IMR-90 (cell line): ENCODE measurements around the gene SHC2. TPM values are rescaled to one million over a fixed set of nuclear protein-coding genes. Genes with fewer than 3 reads are reported as not detected.

Experiments used
- ATAC-seq: fragments of 200-7000 bp; cut with Tn5 transposase; 2 replicates; pipeline ENCODE4 v1.9.1; 2020; ENCODE audit warnings: low read depth, mild to moderate bottlenecking, moderate library complexity
- BruUV-seq: library from RNA; stranded (reverse); fragments of 400-500 nt; replicated peaks from 2 replicates; lab custom pipeline; 2021; lab: Mats Ljungman, UMichigan
- CTCF ChIA-PET: fragments of 300-600 bp; formaldehyde crosslinking; extraction: SDS; loops from one replicate; lab custom pipeline; 2021; ENCODE audit warnings: antibody characterized with exemption; lab: Yijun Ruan, JAX
- POLR2A ChIA-PET: fragments of 300-600 bp; sonication (Branson Sonifier 250); formaldehyde crosslinking; loops from one replicate; lab custom pipeline; 2022; ENCODE audit warnings: antibody characterized with exemption; ENCODE audit not compliant: unreplicated experiment; lab: Charles Lee
- DNase-seq: peaks from one replicate; pipeline ENCODE4 v3.0.0; 2013
- H2AFZ ChIP-seq: replicated peaks from 2 replicates; pipeline ENCODE3; 2013; ENCODE audit warnings: low read length, mild to moderate bottlenecking; ENCODE audit not compliant: poor library complexity
- H2AK5ac ChIP-seq: 2 replicates; pipeline ENCODE4 v1.6.1; 2013; ENCODE audit warnings: low read depth, low read length, inconsistent platforms
- H2AK9ac ChIP-seq: replicated peaks from 2 replicates; pipeline ENCODE3; 2013; ENCODE audit warnings: mild to moderate bottlenecking, low read depth, low read length, moderate library complexity; ENCODE audit not compliant: poor library complexity
- H2BK120ac ChIP-seq: 2 replicates; pipeline ENCODE4 v1.6.1; 2013; ENCODE audit warnings: low read depth, low read length, inconsistent platforms
- H2BK15ac ChIP-seq: 3 replicates; pipeline ENCODE4 v1.6.1; 2013; ENCODE audit warnings: low read depth, low read length, inconsistent platforms
- H2BK20ac ChIP-seq: 2 replicates; pipeline ENCODE4 v1.6.1; 2013; ENCODE audit warnings: low read depth, mild to moderate bottlenecking, inconsistent platforms, low read length, moderate library complexity
- H2BK5ac ChIP-seq: 2 replicates; pipeline ENCODE4 v1.6.1; 2013; ENCODE audit warnings: mild to moderate bottlenecking, low read depth, low read length, inconsistent platforms; ENCODE audit not compliant: poor library complexity, severe bottlenecking
- H3K14ac ChIP-seq: replicated peaks from 2 replicates; pipeline ENCODE4 v1.6.1; 2013; ENCODE audit warnings: low read depth, low read length, inconsistent platforms
- H3K18ac ChIP-seq: 2 replicates; pipeline ENCODE4 v1.6.1; 2013; ENCODE audit warnings: low read depth, low read length, control low read depth
- H3K23ac ChIP-seq: 2 replicates; pipeline ENCODE4 v1.6.1; 2013; ENCODE audit warnings: low read depth, low read length, inconsistent platforms
- H3K27ac ChIP-seq: 2 replicates; pipeline ENCODE4 v1.5.1; 2013; ENCODE audit warnings: mild to moderate bottlenecking, control low read depth, low read length; ENCODE audit not compliant: insufficient read depth
- H3K27me3 ChIP-seq: 2 replicates; pipeline ENCODE4 v1.6.1; 2013; ENCODE audit warnings: low read length; ENCODE audit not compliant: control insufficient read depth, insufficient read depth
- H3K36me3 ChIP-seq: 2 replicates; pipeline ENCODE4 v1.6.1; 2013; ENCODE audit warnings: low read length, mixed read lengths; ENCODE audit not compliant: control insufficient read depth, insufficient read depth
- H3K4ac ChIP-seq: 2 replicates; pipeline ENCODE4 v1.6.1; 2013; ENCODE audit warnings: low read depth, low read length, inconsistent platforms
- H3K4me1 ChIP-seq: 2 replicates; pipeline ENCODE4 v1.6.1; 2013; ENCODE audit warnings: low read length, mixed read lengths; ENCODE audit not compliant: control insufficient read depth, insufficient read depth
- H3K4me2 ChIP-seq: 2 replicates; pipeline ENCODE4 v1.6.1; 2013; ENCODE audit warnings: low read depth, mild to moderate bottlenecking, control low read depth, low read length, moderate library complexity
- H3K4me3 ChIP-seq: 2 replicates; pipeline ENCODE4 v1.5.1; 2013; ENCODE audit warnings: low read depth, mild to moderate bottlenecking, control low read depth, low read length, moderate library complexity; ENCODE audit not compliant: insufficient read depth
- H3K56ac ChIP-seq: 2 replicates; pipeline ENCODE4 v1.6.1; 2013; ENCODE audit warnings: low read length, inconsistent platforms; ENCODE audit not compliant: insufficient read depth; ENCODE audit errors: extremely low read depth
- H3K79me1 ChIP-seq, 2 experiments: 2 replicates each; pipeline ENCODE4 v1.6.1; 2013; ENCODE audit warnings: low read length in 2 of 2, inconsistent platforms in 1 of 2, low read depth in 1 of 2
- H3K9ac ChIP-seq: 2 replicates; pipeline ENCODE4 v1.6.1; 2013; ENCODE audit warnings: low read depth, low read length, control low read depth
- H3K9me1 ChIP-seq: 2 replicates; pipeline ENCODE4 v1.6.1; 2013; ENCODE audit warnings: low read length, inconsistent platforms; ENCODE audit not compliant: insufficient read depth
- H3K9me3 ChIP-seq: 2 replicates; pipeline ENCODE4 v1.6.1; 2013; ENCODE audit warnings: low read length; ENCODE audit not compliant: control insufficient read depth, insufficient read depth
- H4K20me1 ChIP-seq: 2 replicates; pipeline ENCODE4 v1.6.1; 2013; ENCODE audit warnings: low read length, inconsistent platforms; ENCODE audit not compliant: insufficient read depth
- H4K5ac ChIP-seq: 2 replicates; pipeline ENCODE4 v1.6.1; 2013; ENCODE audit warnings: mild to moderate bottlenecking, low read depth, low read length, control low read depth
- H4K8ac ChIP-seq, 2 experiments: 2 replicates each; pipeline ENCODE4 v1.6.1; 2013; ENCODE audit warnings: low read depth in 2 of 2, low read length in 2 of 2, control low read depth in 1 of 2, inconsistent platforms in 1 of 2
- H4K91ac ChIP-seq: 2 replicates; pipeline ENCODE4 v1.6.1; 2013; ENCODE audit warnings: low read depth, low read length, inconsistent platforms; ENCODE audit not compliant: insufficient read depth
- CHD1 ChIP-seq: IDR thresholded peaks from 2 replicates; pipeline ENCODE4 v1.6.1; 2012; ENCODE audit warnings: low read depth, low read length, improper control_type of control experiment
- RAD21 ChIP-seq: IDR thresholded peaks from 2 replicates; pipeline ENCODE4 v1.6.1; 2012; ENCODE audit warnings: low read length, improper control_type of control experiment
- RCOR1 ChIP-seq: IDR thresholded peaks from 2 replicates; pipeline ENCODE4 v1.6.1; 2012; ENCODE audit warnings: mild to moderate bottlenecking, low read length, improper control_type of control experiment; ENCODE audit not compliant: insufficient replicate concordance
- WGBS, 2 experiments: methylation state at CpG; one replicate each; pipeline versions ENCODE4 v1.1.5 to v1.1.7; 2013; ENCODE audit warnings: missing lambda C conversion rate in 2 of 2; ENCODE audit not compliant: insufficient read length in 1 of 2; ENCODE audit errors: extremely low coverage in 2 of 2; 5-methylcytosine and 5-hydroxymethylcytosine counted together
- dilution Hi-C: fragments of 300-500 bp; cut with HindIII; formaldehyde crosslinking; loops from one replicate; pipeline ENCODE4 v1.14.3; 2018; ENCODE audit warnings: low sequenced_read_pairs; ENCODE audit not compliant: unreplicated experiment
- in situ Hi-C: fragments of 300-500 bp; cut with MboI; formaldehyde crosslinking; loops from 3 replicates; pipeline ENCODE4 v1.14.3; 2019; ENCODE audit warnings: low sequenced_read_pairs, inconsistent platforms, mixed read lengths
- intact Hi-C: fragments of 100-400 bp; cut with micrococcal nuclease; formaldehyde crosslinking; loops from 2 replicates; pipeline ENCODE4 v1.10.0; 2022
- polyA plus RNA-seq, 3 experiments: library from polyadenylated mRNA; depleted of rRNA; stranded (reverse); fragments of >200 nt; gene quantifications; 2 replicates each; pipeline ENCODE4 v1.2.3, GENCODE V29; 2012; ENCODE audit warnings: low replicate concordance in 1 of 3
- total RNA-seq: library from RNA; depleted of rRNA; stranded (reverse); fragments of >200 nt; gene quantifications from 2 replicates; pipeline ENCODE4 v1.2.3, GENCODE V29; 2012
- TF ChIP-seq, protein P1 (sequence below): fragments of 150-350 bp; IDR thresholded peaks from 2 replicates; pipeline ENCODE4 v1.6.1; 2017; ENCODE audit warnings: mild to moderate bottlenecking, antibody characterized with exemption, low read length, low read depth
- TF ChIP-seq, protein P2 (sequence below): fragments of 150-350 bp; IDR thresholded peaks from 2 replicates; pipeline ENCODE4 v1.6.1; 2016; ENCODE audit warnings: low read depth, mild to moderate bottlenecking, low read length, moderate library complexity, borderline replicate concordance

SHC2 gene
- total and polyA plus RNA-seq, 2 of the 4 experiments (the other 2 are of a cell fraction), result 0.68 TPM; not detected in 1

DNA sequence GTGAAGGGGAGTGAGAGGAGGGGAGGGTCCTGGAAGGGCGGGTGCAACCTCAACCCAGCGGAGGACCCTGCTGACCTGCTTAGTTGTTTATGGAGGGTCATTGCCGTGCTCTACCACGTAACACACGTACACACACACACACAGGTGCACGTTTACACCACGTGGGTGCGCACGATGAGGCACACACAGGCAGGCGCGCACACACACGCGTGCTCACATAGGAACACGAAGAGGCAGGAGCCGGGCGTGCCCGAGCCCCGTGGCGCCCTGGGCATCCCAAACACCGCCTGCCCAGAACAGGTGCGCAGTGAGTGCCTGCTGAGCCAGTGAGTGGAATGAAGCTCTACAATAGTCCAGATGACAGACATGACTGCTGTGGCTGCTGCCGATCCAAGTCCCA lies 24.2 kb upstream of the SHC2 start (continued):
- TF ChIP-seq, protein P1, sequence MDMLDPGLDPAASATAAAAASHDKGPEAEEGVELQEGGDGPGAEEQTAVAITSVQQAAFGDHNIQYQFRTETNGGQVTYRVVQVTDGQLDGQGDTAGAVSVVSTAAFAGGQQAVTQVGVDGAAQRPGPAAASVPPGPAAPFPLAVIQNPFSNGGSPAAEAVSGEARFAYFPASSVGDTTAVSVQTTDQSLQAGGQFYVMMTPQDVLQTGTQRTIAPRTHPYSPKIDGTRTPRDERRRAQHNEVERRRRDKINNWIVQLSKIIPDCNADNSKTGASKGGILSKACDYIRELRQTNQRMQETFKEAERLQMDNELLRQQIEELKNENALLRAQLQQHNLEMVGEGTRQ, result no peak

DNA sequence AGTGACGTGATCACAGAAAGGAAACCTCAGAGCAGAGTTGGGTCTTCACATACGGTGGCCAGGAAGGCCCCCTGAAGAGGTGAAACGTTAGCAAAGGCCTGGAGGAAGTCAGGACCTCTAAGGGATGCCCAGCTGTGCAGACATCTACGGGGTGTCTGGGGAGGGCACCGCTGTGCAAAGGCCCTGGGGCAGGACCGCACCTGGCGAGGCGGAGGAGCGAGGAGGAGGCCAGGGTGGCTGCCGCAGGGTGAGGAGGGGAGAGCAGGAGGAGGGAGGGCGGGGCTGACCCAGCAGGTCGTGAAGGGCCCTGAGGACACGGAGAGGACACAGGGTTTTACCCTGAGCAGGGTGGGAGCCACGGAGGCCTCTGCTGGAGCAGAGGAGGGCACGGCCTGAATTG lies 23.7 kb upstream of the SHC2 start:
- Histone ChIP-seq H2AK9ac (no peak overlapping the region), H3K36me3 (no peaks in the 10 kb centered on the region), H3K56ac (no peak overlapping the region), H2AFZ (no peak overlapping the region), H2BK15ac (no peak overlapping the region), H2BK5ac (no peak overlapping the region), H3K9me1 (0 out of 2 replicates have a peak, but pooled peaks cover under 1% of the 10 kb centered on the region), H3K14ac (no peak overlapping the region), H3K9ac (no peak overlapping the region), H3K4me3 (no peak overlapping the region), H3K27me3 (peaks cover 8% of the 10 kb centered on the region; the same call in 1 of the 2 replicates), H3K27ac (no peak overlapping the region), H3K9me3 (no peaks in the 10 kb centered on the region), H3K18ac (no peak overlapping the region), H4K5ac (no peak overlapping the region), H4K91ac (no peak overlapping the region), H3K4ac (no peak overlapping the region), H3K23ac (no peak overlapping the region), H2BK20ac (no peak overlapping the region), H3K79me1 (peaks cover 0 to 2% of the 10 kb centered on the region in 2 experiments; a peak in 1 of 4 replicates), H3K4me2 (no peak overlapping the region), H4K20me1 (no peaks in the 10 kb centered on the region), H4K8ac (no peak overlapping the region), H3K4me1 (peaks cover under 1% of the 10 kb centered on the region; the same call in 1 of the 2 replicates), H2AK5ac (no peak overlapping the region), H2BK120ac (no peak overlapping the region)
- ATAC-seq (no peak), DNase-seq (no peak)
- POLR2A ChIA-PET, result no interaction called here
- intact Hi-C loops, result loop anchor here (10.0 kb wide), 1 partner anchor 140 kb away; the partner anchor contains the start of gene MIER2
- WGBS, 2 experiments, result 32% methylated on average over 8 of the region's 15 CpGs; no CpG with 5 or more reads in 1 of the 2 experiments
- no peak for TF ChIP-seq RCOR1
- TF ChIP-seq, protein P2, sequence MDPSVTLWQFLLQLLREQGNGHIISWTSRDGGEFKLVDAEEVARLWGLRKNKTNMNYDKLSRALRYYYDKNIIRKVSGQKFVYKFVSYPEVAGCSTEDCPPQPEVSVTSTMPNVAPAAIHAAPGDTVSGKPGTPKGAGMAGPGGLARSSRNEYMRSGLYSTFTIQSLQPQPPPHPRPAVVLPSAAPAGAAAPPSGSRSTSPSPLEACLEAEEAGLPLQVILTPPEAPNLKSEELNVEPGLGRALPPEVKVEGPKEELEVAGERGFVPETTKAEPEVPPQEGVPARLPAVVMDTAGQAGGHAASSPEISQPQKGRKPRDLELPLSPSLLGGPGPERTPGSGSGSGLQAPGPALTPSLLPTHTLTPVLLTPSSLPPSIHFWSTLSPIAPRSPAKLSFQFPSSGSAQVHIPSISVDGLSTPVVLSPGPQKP, result no peak
- TF ChIP-seq RAD21, result no peak
- no peak for TF ChIP-seq CHD1
- dilution Hi-C loops, result no loop called here
- CTCF ChIA-PET, result no interaction called here
- in situ Hi-C loops, result no loop called here
- no TSS peak for BruUV-seq
